Ramos (cell line): Measurements from ENCODE around the gene HK1.
"Not testable (repeated sequence)": the region's sequence is repeated elsewhere in the genome, so short reads cannot be mapped to it uniquely, and the experiment has no call there.

Experiments used
- in situ Hi-C: fragments of 300-500 bp; cut with MboI; formaldehyde crosslinking; loops from one replicate; pipeline ENCODE4 v1.14.3; 2022; ENCODE audit warnings: low sequenced_read_pairs; ENCODE audit not compliant: unreplicated experiment

HK1 gene

GRCh38 chr10:69295027-69295636 is 16.8 kb downstream of the HK1 start:
- in situ Hi-C loops: no loop called here

GRCh38 chr10:69303632-69304051 is 25.3 kb downstream of the HK1 start:
- in situ Hi-C loops: no loop called here

DNA sequence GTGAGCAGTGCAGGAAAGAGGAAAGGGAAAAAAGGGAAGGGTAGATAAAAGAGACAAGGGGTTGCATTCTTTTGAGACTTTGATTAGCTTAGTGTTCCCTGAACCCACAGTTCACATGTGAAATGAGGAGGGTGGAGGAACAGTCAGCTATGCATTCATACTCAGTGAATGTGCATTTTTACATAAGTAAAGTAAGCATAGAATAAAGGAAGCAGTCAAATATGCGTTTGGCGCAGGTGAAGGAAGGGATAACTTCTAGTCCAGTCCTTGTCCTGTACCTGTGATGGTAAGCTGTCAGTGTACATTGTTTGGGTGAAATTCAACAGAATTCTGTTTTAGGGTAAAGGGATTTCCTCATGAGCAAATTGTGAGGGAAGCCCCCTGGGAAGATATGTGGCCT is 28.1 kb downstream of the HK1 start:
- in situ Hi-C loops: no loop called here

DNA sequence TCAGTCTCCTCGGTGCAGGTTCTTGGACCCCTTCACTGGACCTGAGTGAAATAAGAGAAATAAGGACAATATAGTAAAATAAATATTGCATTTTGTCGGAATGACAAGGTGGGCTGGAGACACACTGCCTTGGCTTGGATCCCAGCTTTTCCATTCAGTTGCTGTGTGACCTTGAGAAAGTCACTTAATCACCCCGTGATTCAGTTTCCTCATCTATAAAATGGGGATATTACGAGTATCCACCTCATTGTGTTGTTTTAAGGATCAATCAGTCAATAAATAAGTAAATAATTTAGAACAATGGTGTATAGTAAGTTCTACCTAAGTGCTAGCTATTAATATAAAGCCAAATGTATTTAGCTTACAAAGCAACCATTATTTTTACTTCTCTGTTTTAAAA is 29.1 kb downstream of the HK1 start:
- in situ Hi-C loops: no loop called here

- in situ Hi-C loops: not testable (repeated sequence)
Observed at GRCh38 chr10:69308304-69308703, 30.0 kb downstream of the HK1 start.

- in situ Hi-C loops: no loop called here
Observed at GRCh38 chr10:69311309-69311708, 33.0 kb downstream of the HK1 start.

DNA sequence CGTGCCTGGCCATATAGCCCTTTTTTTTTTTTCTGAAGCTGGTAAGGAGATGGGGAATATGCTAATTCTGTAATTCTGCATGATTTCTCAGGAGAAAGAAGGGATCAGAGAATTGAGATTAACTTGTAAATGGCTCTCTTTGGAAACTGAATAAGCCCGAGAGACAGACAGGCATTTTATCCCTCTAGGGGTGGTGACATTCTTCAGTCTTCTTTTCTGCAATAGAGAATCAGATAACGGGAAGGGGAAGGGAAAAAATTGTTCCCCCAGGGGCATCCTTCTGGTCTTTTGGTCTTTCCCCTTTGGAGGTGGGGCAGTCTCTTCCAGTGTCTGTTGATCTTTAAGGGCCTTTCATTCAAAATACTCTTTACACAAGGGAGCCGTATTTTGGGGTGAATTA is 34.2 kb downstream of the HK1 start:
- in situ Hi-C loops: no loop called here

- in situ Hi-C loops: no loop called here
Observed at GRCh38 chr10:69315100-69315542, 36.8 kb downstream of the HK1 start.

DNA sequence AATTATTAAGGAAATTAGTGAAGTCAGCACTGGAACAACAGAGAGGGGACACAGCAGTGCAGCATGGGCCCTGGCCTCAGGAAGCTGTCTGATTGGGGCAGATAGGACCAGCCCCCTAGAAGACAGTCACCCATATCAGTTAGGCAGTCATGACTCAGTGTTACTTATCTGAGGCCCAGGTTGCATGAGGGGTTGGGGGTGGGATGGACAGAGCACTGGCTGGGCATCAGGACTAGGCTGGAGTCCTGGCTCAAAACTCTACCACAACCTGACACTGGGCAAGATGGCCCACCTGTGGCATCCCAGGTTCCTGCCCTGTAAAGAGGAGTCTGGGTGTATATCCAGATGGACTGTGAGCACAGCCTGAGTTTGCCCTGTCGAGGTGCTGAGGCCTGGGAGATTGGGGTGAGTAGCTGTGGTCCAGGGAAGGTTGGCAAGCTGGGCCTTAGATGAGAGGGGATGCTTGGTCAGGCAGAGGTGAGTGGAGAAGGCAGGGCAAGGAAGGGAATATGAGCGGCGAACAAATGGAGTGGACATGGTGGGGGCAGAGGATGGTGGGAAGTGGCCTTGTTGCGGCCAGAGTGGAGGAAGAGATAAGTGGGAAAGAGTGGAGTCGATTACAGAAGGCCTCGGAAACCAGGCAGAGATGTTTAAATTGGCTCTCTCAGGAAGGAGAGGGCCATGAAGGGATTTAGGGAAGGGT is 37.5 kb downstream of the HK1 start:
- in situ Hi-C loops: no loop called here

- in situ Hi-C loops: no loop called here
Observed at GRCh38 chr10:69316313-69317059, 38.2 kb downstream of the HK1 start.

DNA sequence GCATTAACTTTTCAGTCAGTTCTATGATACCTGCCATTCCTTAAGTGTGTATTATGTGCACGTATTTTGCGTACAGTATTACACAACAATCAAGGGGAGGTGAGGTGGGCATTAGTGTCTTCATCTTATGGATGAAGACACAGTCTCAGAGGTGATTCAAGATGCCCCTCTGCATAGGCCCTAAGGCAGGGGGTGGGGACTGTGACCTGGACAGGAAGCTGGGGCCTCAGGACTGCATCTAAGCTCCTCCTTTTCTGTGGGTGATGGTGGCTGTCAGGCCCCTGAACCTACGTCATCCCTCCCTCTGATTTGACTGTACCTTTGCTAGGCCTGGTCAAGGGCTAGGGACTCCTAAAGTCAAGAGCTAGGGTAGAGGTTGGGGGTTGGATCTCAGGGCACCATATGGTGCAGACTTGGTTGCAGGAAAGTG is 38.9 kb downstream of the HK1 start:
- in situ Hi-C loops: no loop called here

GRCh38 chr10:69317626-69318105 is 39.4 kb downstream of the HK1 start:
- in situ Hi-C loops: no loop called here

GRCh38 chr10:69318106-69318866 is 40.0 kb downstream of the HK1 start:
- in situ Hi-C loops: no loop called here

- in situ Hi-C loops: no loop called here
Observed at GRCh38 chr10:69318867-69319727, 40.8 kb downstream of the HK1 start.

DNA sequence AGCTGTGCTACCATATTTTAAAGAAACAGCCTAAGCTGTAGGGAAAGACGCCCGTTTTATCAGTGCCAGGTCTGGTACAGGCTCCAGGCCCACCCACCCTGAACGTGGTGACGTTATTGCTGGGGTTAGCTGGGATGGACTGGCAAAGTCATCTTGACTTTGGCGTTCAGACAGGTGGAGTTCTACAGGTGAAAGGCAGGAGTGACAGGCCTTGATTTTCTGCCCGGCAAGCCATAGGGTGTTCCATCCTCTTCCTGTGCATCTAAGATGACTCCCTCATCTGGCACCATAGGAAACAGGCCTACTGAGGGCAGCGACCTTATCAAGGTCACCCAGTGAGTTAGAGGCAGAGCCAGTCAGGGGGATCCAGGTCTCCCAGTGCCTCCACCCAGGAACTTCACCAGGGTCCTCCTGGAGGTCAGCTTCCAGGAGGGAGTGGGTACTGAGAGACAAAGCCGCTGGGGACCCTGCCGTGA is 41.6 kb downstream of the HK1 start:
- in situ Hi-C loops: no loop called here

GRCh38 chr10:69320521-69320920 is 42.2 kb downstream of the HK1 start:
- in situ Hi-C loops: no loop called here

DNA sequence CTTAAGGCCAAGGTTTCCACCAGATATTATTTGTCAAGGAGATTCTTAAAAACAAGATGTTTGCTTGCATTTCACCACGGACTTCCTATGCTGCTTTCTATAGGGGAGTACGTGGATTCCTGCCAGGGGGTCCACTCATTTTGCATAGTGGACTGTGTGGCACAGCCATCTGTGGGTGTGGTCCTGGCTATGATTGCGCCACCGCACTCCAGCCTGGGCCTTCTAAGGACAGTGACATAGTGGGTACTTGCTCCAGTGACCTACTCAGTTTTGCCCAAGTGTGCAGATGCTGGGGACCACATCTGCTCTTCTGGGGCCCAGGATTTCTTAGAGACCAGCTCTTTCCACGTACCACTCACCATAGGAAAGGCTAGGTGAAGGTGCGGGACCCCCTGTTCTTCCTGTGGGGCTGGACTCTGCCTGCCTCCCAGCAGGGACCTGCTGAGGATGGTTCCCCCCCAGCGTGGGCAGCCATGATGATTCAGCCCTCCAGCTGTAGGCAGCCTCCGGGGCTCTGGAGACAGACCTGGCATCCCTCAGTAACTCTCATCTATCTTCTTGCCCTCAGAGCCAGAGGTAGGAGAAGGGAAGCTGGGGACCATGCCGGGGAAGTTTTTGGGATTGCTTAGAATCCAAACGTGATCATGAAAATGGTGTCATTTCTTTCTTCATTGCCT is 42.9 kb downstream of the HK1 start:
- in situ Hi-C loops: no loop called here

DNA sequence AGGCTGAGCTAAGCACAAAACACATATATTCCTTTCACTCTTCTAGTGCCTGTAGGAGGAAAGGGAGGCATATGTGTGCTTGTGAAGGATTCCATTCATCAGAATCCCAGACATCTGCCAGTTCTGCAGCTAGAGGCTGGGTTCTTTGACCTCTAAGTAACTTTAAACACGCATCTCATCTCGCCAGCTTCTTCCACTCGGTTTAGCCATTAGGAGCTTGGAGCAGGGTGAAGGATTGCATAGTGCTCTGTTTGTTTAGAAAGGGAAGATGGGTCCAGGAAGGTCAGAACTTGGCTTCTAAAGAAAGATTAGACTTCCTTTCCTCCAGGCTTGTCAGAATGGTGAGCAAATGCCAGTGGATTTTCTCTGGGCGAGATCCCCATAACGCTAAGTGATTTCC is 43.6 kb downstream of the HK1 start:
- in situ Hi-C loops: no loop called here

DNA sequence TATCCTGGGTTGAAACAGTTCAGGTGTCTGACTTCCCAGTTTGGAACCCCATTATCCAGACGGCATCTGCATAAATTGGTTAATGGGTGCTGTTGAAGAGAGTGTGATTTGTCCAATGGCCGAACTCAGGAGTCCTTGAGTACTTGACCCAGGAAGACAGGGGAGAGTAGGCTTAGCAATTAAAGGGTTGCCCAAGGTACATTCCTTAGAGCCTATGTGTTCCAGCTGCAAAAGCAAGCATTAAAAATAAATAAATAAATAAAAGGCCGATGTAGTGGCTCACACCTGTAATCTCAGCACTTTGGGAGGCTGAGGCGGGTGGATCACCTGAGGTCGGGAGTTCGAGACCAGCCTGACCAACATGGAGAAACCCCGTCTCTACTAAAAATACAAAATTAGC is 44.0 kb downstream of the HK1 start:
- in situ Hi-C loops: not testable (repeated sequence)
